ENCODE measurements around the gene SENP3.

GRCh38 chr17:7561028-7561575 lies 617 bp upstream of the SENP3 start:
- TF ChIP-seq POLR2A (IDR thresholded peaks at IDR 0.05; ENCODE audit: low read depth, low read length) (no peak), POLR2AphosphoS5 (IDR thresholded peaks at IDR 0.05; ENCODE audit: low read depth, low read length) (no peak; the same call in 1 of the 2 replicates)

Measured in GM12892 (cell line).